PFSK-1 (cell line): Measurements from ENCODE around the gene PLIN4.

Experiments
- FOXP2 ChIP-seq: optimal IDR thresholded peaks from 2 replicates; pipeline ENCODE3; 2011; ENCODE audit warnings: borderline replicate concordance, control low read depth, inconsistent platforms; ENCODE audit not compliant: insufficient read depth; ENCODE audit errors: extremely low read length, extremely low read depth
- POLR2AphosphoS5 ChIP-seq: IDR thresholded peaks from 2 replicates; pipeline ENCODE4 v1.6.1; 2012; ENCODE audit warnings: low read depth, mild to moderate bottlenecking, control low read depth, low read length, moderate library complexity
- SIN3A ChIP-seq: IDR thresholded peaks from 2 replicates; pipeline ENCODE4 v1.6.1; 2012; ENCODE audit warnings: mild to moderate bottlenecking, low read length, moderate library complexity, borderline replicate concordance; ENCODE audit not compliant: insufficient read depth
- TAF1 ChIP-seq: IDR thresholded peaks from 2 replicates; pipeline ENCODE4 v1.6.1; 2012; ENCODE audit warnings: low read length, control low read depth, borderline replicate concordance; ENCODE audit not compliant: insufficient read depth
- TF ChIP-seq, protein P1 (sequence below), 2 experiments: IDR thresholded peaks; 2 replicates each; pipeline versions ENCODE4 v1.6.1 to v1.8.0; 2011 to 2012; ENCODE audit warnings: low read depth in 2 of 2, low read length in 2 of 2, control low read depth in 1 of 2, inconsistent platforms in 1 of 2, mild to moderate bottlenecking in 1 of 2, moderate library complexity in 1 of 2; ENCODE audit not compliant: insufficient read depth in 1 of 2

DNA sequence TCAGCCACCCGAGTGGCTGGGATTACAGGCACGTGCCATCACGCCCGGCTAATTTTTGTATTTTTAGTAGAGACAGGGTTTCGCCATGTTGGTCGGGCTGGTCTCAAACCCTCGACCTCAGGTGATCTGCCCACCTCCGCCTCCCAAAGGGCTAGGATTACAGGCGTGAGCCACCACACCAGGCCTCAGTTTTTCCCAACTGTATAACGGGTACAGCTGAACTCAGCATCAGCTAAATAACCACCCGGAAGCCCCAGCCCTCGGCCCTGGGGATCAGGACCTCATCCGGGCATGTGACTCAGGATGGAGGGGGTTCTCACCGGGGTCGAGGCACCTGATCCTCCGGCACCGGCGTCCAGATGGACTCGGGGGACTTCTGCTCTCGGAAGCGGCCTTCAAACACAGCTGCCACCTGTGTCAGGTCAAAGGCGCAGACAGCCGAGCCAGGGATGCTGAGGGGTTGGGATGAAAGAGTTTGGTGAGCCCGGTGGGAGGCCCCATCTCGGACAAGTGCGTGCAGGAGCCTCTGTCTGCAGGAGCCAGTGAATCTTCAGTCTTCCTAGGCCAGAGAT, 32.3 kb upstream of the PLIN4 start:
- no peak for TF ChIP-seq TAF1
- TF ChIP-seq, protein P1, sequence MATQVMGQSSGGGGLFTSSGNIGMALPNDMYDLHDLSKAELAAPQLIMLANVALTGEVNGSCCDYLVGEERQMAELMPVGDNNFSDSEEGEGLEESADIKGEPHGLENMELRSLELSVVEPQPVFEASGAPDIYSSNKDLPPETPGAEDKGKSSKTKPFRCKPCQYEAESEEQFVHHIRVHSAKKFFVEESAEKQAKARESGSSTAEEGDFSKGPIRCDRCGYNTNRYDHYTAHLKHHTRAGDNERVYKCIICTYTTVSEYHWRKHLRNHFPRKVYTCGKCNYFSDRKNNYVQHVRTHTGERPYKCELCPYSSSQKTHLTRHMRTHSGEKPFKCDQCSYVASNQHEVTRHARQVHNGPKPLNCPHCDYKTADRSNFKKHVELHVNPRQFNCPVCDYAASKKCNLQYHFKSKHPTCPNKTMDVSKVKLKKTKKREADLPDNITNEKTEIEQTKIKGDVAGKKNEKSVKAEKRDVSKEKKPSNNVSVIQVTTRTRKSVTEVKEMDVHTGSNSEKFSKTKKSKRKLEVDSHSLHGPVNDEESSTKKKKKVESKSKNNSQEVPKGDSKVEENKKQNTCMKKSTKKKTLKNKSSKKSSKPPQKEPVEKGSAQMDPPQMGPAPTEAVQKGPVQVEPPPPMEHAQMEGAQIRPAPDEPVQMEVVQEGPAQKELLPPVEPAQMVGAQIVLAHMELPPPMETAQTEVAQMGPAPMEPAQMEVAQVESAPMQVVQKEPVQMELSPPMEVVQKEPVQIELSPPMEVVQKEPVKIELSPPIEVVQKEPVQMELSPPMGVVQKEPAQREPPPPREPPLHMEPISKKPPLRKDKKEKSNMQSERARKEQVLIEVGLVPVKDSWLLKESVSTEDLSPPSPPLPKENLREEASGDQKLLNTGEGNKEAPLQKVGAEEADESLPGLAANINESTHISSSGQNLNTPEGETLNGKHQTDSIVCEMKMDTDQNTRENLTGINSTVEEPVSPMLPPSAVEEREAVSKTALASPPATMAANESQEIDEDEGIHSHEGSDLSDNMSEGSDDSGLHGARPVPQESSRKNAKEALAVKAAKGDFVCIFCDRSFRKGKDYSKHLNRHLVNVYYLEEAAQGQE (IDR thresholded peaks at IDR 0.05; ENCODE audit: insufficient read depth in 1 of 2, low read depth in 2 of 2, low read length in 2 of 2), result no peak
- no peak for TF ChIP-seq POLR2AphosphoS5
- no peak for TF ChIP-seq SIN3A
- no peak for TF ChIP-seq FOXP2
